NCI-H524 treated with DMSO at 0.1 percent for 48 hours (cell line): ENCODE data around the gene MAPKAP1.

Source experiments
- DNase-seq: peaks from one replicate; lab custom pipeline; 2025; lab: John Stamatoyannopoulos, UW

Gene MAPKAP1

DNA sequence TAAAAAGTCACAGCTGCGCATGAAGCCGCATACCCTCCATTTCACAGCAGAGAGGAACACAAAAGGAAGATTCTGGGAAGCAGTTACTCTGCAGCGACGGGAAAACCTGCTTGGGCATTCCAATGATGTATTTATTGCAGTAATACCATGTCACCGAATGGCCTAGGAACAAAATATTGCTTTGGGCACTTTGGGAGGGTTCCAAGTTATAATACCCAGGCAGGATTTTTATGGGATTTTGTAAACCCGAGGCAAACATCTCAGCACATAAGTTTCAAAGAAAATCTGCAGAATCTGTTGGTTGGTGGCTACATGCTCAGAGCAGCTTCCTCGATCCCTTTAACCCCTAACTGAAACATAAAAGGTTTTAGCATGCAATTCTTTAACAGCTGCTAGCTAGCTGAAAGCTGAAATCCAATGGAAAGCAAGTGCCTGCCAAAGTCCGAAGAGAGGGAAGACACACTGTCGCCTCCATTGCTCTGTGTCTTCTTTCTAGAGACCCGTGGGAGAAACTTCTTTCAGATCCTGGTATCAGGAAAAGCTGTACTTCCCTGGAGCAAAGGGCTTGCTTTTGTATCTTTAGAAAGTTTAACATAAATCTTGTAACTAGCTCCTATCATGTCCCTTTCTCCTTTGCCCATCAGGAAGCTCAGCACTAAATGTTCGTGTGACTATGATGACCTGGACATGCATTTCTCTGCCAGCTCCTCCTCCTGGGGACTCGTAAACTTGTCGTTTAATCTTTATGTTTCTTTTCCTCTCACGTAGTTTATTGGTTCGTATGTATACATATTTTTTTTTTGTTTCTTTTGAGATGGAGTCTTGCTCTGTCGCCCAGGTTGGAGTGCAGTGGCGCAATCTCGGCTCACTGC lies 195.0 kb downstream of the MAPKAP1 start:
- DNase-seq = no peak

DNA sequence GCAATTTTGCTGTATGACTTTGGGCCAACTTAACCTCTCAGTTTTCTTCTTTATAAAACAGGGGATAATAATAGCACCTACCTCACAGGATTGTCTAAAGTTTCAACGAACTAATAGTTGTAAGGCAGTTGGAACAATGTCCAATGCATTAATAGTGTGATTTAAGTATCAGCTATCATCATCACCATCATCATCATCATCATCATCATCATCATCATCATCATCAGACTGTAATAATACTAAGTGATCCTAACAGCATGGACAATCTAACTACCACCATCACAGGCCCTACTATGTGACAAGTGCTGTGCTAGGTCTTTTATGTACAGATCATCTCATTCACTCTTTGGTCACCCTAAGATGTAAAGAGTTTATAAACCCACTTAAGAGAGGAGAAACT lies 196.0 kb downstream of the MAPKAP1 start:
- DNase-seq = no peak

- peak; percentile 74 for DNase-seq
These were observed 197.5 kb downstream of the MAPKAP1 start for GRCh38 chr9:125509476-125509875.

DNA sequence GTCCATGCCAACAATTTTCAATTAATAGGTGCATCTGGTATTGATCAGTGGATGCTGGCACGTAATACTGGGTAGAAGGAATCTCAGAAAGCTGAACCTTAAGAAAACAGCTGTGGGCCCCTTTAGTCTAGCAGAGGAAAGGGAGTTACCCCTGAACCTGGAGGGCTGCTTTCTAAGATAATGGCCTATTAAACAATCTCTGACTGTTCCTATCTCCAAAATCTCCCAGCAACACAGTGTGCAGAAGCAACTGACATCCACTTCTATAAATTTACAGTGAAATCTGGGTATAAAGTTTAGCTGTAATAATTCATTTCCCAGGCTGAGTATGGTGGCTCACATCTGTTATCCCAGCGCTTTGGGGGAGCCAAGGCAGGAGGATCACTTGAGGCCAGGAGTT lies 198.8 kb downstream of the MAPKAP1 start:
- DNase-seq = no peak

DNA sequence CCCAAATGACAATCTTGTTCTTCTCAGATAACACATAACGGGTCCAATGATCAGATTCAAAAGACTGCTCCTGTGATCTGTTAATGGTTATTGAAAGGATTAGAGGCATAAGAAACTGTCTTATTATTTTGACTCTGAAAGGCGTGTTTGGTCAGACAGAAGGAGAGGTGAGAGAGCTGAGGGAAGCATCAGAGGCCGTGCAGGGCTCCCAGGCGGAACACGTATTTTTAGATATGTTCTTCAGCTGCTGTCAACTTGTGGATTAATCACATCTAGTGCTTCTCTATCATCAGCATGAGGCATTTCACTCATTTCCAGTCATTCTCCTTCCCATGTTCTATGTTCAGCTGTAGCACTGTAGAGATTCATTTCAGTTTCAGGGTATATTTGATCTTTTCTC lies 199.8 kb downstream of the MAPKAP1 start:
- no peak for DNase-seq

- no peak for DNase-seq
These were observed 201.0 kb downstream of the MAPKAP1 start for GRCh38 chr9:125505988-125506438.

- no peak for DNase-seq
These were observed 202.4 kb downstream of the MAPKAP1 start for GRCh38 chr9:125504616-125505015.

GRCh38 chr9:125497906-125498305 lies 209.1 kb downstream of the MAPKAP1 start:
- no peak for DNase-seq

DNA sequence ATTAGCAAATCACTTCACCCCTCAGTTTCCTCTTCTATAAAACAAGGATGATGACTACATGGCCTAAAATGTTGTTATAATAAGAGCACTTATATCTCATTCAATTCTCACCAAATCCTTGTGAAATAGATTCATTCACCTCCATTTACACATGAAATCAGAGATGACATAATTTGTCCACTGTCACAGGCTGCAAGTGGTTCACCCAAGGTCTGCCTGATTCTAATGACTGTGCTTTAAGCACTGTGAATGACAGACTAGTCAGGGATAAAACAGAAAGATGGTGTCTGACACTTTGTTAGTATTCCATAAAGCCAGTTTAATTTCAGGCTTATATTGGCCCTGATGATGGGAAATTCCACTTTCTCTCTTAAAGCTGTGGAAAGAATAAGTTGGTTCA lies 209.5 kb downstream of the MAPKAP1 start:
- no peak for DNase-seq

DNA sequence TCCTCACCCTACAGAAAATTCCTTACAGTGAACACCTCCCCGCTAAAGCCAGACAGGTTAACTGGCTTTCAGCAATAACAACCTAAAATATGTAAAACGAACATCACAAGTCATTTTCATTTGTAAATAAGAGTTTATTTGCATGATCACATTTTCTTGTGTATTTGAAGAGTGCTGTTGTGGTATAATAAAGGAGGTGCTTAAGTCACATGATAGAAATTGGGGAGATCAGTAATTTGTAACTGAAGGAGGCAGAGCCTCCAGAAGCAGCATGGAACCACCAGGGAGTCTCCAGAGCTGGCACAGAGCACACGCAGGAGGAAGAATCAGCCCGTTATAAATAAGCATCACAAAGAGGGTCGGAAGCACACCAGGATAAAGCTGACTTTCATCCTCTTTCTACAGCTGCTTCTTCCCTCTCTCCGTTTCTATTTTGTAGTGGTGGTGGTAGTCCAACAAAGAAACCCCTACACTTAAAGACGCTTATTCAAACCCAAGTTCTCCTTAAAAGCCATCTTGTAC lies 210.6 kb downstream of the MAPKAP1 start:
- DNase-seq = no peak

DNA sequence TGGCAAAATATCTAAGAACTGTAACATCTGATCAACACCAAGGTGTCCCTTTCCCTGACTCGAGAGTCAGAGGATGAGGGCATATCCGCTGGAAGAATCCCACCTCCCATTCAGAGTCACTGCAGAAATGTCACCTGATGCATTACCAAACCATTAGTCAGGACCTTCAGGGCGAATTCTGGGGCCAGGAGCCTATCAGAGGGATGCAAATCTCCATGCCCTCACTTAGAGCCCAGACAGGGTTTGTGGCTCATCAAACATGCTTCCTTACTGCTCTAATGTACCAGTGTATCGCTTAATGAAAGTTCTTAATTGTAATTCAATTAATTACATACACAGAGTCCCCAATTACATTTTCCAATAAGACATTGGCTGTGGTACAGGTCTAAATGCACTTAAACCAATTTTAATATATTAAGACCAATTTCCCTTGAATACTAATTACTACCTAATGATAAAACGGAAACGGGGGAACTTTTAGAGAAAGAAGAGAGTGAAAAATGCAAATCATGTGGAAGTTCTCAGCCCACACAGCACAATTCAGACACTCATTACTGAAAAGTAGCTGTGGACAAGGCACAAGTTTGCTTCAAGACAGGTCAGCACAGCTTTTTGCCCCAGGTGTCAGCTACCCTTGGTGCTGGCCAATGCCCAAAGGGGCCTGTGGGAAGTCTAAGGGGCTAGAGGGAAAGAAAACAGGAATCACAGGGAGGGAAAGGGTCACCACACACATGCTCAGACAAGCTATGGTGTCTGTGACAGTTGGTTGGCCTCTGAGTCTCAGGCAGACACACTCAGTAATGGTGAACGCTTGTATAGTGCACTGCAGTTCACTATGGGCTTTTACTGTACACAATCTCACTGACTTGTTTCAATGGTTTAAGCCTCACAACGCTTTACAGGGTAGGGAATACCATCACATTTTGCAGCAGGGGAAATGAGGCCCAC lies 211.6 kb downstream of the MAPKAP1 start:
- DNase-seq = no peak

DNA sequence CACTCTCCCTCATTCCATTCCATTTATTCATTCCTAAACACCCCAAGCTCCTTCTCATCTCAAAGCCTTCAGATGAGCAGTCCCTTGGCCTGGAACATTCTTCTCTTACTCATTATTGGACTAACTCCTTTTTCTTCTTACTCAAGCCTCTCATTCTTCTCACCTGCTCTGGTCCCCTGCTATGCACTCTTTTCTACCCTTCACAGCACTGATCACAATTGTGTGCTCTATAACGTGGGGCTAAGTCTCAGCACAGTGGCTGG lies 212.4 kb downstream of the MAPKAP1 start:
- no peak for DNase-seq

GRCh38 chr9:125493881-125494652 lies 212.9 kb downstream of the MAPKAP1 start:
- DNase-seq = no peak

DNA sequence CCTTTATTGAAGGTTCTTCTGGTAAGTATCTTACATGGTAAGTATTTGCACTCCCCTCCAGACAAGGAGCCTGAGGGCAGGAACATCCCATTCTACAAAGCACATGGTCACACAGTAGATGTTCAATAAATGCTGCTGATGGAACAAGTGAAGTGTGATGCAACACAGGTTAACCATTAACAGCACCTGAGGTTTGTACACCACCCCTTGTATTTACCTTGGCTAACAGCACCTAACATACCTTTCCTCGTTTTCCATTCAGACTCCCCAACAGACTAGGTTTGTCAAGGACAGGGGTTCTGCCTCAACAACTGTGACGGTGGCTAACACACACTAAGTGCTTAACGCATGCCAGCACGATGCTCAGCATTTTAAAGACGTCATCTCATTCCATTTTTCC lies 213.6 kb downstream of the MAPKAP1 start:
- no peak for DNase-seq

DNA sequence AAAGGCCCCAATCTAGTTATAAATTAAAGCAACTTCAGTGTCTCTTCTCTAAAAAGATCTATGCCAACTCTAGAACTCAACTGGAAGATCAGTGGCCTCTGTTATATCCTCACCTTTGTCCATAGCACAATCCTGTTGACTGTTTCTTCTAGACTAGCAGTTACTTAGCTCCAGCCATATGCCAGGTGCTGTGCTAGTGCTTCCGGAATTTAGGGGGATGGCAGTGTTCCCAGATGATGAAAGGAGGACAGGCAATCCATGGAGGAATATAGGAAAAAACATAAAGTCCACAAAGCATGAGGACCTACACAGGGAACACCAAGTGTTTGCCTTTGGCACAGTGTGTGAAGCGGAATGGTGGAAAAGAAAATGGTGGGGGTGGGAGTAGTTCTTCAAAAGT lies 214.3 kb downstream of the MAPKAP1 start:
- DNase-seq = no peak

- DNase-seq = no peak
These were observed 219.2 kb downstream of the MAPKAP1 start for GRCh38 chr9:125487842-125488241.

DNA sequence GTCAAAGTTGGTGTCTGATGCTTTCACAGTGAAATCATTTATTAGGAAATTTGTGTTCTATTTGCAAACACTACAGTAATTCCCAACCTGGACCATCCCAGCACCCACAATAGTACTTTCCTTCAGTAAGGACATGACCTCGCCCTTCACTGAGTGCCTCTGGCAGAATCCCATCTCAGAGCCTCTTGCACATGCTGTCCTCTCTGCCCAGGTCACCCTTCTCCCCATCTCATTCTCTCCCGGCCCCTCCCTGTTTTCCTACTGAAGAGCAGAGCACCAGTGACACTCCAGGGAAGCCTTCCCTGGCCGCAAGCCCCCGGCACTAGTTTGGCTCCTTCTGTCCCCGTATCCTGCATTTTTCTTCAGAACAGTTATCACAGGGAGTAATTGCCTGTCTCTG lies 220.4 kb downstream of the MAPKAP1 start:
- no peak for DNase-seq

DNA sequence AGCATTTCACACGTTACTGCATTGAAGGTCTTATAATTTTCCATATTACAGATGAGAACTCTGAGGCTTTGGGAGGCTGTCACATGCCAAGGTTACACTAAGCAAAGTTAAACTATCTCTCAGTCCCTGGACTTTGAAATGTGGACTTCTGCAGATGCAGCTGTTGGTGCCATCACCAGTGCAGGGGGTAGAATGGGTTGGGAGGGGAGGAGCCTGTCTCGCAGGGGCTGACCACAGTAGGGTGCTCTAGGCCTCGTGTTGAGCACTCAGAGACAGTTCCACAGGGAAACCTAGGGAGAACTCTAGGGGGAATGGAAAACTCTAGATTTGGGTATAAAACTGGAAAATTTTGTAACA lies 220.9 kb downstream of the MAPKAP1 start:
- DNase-seq = no peak

DNA sequence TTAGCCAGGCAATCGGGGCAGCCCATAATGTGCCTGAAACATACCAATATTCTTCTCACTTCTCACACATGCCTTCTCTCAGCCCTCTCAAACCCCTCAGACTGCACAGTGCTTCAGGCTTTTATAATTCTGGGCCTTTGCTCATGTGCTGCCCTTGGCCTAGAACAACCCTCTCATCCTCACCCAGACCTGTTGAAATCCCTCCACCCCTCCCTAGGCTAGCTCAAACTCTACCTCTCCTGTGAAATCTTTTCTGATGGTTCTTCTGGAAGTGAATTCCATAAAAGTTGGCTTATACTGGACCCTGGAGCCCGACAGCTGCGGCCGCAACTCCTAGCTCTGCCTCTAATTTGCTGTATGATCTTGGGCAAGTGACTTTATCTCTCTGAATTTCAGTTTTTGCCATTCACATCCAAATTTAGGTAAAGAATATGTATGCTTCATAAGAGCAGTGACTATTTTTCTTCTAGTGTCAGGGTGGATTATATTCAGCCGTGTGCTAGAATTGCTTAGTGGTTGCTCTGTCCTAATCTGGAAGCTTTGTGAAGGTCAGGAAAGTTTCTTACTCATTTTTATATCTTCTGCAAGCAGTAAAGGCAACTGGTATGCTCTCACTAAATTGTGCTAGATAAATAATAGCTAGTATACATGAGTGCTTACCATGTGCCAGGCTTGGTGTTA lies 221.4 kb downstream of the MAPKAP1 start:
- no peak for DNase-seq

DNA sequence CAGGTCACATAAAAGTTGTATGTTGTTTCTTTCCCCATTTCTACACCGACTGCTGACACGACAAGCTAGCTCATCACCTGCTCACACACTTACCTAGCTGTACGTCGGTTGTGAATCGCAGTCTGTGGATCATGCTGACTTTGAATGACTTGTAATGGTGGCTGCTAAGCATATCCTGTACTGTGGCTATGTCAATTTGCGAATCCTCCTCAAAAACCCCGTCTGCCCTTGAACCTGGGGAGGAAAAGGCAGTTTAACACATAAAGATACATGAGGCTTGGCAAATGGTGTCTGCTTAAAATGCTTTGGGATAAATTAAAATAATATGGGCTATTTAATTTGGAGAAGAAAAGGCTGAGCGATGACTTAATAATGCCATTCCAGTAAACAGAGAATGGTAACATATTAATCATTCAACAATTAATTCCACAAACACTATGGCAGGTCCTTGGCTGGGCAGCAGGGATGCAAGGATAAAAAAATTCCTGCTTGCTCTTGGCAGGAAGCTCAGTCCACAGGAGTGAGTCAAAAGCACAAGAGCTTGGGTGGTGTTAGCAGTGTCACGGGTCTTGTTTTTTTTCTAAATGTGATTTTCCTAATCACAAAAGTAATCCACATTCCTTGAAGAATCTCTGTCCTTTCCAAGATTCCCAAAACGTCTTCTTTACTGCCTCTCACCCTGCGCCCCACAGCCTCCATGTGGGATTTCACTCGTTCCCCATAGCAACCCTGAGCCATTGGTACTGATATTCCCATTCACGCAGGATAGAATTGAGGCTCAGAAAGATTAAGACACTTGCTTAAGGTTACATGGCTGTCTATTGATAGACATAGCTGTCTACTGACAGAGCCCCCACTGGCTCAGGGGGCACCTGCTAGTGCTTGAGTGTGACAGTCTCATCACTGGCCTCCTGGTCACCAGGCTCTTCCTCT lies 222.4 kb downstream of the MAPKAP1 start:
- no peak for DNase-seq

DNA sequence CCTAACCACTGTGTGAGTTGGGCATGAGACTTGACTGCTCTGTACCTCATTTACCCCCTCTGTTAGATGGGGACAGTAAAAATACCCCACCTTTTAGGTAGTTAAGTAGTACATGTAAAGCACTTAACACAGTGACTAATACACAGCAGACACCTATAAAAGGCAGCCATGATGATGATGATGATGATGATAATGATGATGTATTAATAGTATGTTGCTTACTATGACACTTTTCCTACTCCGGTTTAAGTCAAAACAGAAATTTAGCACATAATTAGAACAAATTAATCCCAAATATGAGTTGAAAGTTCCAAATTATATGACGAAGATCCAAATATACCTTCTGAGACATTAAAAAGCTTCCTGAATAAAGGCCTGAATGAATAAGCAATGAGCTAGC lies 223.3 kb downstream of the MAPKAP1 start:
- DNase-seq = no peak
